Activated T-cell treated with anti-CD3 and anti-CD28 coated beads, Interleukin-2, amount 50 U/mL, for 1 hour (primary cell): ENCODE data around the gene ZNF536.

ENCODE experiments used
- DNase-seq: peaks from one replicate; pipeline ENCODE4 v3.0.0-alpha.2; 2020

ZNF536 gene

DNA sequence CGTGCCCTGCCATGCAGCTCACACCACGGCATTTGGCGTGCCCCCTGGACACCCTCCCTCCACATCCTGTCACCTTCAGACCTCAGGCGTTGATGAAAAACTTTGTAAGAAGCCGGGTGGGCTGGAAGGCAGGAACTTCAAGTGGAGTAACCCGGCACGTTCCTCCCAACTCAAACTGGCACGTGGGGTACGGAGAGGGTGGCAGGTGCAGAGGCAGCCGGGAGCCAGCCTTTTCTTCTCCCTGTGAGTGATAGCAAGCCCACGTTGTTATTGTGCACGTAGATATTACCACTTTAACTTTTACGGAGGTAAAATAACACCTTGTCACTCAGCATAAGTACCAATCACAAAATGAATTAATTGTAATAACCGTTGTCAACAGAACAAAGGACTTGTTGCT lies 198.0 kb downstream of the ZNF536 start:
- DNase-seq, result no peak

DNA sequence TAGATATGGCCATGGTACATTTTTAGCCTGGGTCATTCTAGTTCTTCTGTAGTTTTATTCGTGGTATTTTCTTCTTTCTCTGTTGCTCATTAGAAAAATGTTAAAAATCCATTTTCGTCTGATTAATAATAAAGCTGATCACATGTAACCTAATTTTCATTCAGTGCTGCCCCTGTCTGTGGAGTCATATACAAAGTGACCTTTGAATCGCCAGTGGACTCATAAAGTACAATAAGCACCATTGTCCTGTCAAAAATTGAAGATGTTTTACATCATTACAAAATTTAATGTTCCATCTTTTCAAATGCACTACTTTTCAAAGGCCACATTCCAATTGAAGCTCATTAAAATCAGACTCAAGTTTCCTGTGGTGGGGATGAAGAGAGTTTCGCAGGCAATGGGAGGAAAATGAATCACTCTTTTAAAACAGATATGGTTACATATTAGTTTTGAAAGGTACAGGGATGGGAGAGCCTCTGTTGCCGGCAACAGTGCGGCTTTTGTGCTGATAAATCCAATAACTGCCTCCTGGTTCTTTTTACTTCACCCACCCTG lies 205.4 kb downstream of the ZNF536 start:
- DNase-seq, result no peak

DNA sequence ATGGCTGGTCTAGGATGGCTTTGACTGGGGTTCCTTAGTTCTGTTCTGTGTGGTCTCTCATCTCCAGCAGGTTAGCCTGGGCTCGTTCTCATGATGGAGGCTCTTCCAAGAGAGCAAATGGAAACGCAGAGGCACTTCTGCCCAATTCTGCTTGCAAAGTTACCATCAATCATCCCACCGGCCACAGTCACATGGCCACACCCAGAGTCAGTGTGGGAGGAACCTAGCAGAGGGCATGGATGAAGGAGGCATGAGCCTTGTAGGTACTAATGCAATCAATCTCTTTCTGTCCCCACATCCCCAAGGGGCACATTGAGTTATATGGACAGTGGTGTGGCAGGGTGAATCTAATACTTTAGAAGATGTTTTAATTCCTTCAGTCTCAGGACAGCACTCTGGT lies 207.2 kb downstream of the ZNF536 start:
- no peak for DNase-seq

DNA sequence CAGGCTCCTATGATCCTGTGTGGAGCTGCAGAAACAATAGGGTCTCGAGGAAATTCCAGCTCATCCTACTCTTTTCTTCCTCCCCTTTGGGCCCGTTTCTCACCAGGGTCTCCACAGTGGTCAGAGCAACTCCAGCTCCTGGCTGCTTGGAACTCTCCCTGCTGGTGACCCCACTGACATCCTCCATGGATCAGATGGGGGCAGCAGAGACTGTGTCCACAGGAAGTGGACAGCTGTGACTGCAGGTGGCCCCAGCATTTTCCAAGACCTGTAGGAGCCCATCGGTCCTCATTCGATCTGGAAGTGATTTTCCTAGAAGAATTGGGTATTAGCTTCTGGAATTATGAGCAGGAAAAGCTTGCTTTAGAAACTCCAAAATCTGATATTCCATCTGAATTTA lies 208.5 kb downstream of the ZNF536 start:
- no peak for DNase-seq

DNA sequence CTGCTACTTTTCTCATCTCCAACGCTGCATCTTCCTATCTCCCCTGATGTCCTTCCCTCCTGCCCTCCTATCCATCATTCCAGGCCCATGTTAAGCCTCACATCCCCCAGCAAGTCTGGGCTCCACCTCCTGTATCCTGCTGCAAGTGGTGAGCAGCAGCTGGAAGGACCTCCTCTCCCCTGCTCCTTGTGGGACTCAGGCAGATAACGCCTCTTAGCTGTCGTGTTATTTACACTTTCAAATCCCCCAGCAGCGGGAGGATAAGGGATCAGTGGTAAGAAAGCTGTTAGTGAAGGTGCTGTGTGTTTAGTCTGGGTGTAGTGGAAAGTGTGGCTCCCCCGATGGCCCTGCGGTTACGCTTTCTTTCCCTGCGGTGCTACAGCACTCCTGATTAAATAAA lies 211.9 kb downstream of the ZNF536 start:
- DNase-seq, result no peak

DNA sequence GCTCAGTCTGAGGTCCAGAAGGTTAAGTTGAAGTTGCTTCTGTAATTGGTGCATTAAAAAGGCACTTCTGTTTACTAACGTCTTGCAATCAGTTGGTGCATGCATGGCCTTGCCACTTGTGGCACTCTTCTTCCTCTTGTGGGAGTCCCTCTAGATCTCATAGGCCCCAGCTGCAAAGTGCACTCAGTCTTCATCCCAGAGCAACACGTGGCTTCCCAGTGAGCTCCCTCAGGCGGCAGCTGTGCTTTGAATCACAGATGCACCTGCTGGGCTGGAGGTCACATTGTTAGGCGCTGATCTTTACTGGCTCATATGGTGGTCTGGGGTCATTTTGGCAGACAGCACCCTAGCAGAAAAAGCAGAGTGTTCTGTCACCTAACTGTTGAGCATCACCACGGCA lies 215.7 kb downstream of the ZNF536 start:
- no peak for DNase-seq

DNA sequence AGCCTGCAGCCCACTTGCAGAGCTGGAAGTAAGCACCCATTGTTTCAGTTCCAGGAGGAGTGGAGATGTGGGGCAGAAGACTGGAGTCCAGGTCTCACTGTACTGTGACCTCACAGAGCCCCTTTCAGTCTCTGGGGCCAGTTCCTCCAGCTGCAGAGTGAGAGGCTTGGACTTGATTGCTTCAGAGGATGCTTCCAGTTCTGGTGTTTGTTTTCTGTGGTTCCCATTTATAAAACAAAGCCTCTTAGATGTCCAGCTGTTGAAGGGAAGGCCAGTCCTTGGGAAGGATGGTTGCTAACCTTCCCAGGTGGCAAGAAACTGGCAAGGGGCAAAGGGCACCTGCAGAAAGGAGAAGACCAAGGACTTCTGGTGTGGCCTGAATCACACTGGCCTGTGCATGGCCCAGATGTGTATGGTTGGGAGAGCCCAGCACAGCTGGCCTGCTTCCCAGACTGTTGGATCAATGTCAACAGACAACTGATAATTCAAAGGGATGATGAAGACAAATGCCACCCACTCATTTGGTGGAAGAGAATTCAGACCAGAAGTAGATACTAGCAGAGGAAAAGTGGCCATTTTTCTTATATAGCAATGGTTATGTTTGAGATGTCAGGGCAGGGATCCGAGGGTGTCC lies 218.5 kb downstream of the ZNF536 start:
- DNase-seq, result no peak

DNA sequence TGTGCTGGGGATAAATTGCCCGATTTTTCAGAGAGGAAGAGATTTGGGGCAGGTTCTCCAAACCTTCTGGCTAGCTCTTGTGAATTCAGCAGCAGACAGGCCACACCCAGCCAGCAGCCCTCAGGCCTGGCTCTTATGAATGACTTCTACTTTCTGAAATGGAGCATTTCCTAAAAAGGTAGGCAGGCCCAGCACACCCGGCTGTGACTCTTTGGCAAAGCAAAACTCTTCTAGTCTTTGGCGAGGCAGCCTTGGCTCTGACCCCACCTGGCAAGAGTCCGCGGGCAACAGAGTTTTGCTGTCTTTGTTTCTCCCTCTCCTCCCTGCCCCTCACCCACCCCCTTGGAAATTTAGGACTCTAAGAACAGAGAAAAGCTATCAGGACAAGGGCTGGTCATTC lies 221.2 kb downstream of the ZNF536 start:
- no peak for DNase-seq

DNA sequence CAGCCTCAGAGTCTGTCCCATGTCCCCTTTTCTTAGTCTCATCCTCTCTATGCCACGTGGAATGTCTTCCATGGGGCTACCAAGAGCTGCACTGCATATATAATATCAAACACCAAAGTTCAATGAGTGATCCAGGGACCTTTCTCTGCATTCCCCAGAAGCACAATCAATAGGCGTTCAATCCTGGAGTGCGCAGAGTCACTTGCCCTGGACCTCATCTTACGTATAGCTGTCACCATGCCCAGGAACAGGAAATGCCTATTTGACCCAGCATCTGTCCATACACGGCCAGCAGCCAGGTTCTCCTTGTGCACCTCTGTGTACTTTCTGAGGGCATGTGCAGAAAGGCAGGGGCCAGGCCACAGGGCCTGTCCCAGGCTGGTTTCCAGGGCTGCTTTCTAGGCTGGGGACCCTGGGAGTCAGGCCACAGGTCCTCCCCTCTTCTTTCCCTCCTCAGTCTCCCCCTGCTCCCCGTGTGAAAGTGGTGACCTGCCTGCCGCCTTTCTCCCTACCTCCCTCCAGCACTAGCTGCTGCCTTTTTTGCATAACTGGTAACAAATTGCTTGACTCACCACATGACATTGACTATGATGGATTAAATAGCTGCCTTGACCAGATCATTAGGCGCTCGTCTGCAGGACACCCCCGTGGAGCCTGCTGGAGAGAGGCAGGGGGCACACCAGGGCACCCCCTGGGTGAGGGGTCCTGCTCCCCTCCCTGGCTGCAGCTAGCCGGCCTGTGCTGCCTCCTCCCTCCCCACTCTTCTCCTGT lies 222.0 kb downstream of the ZNF536 start:
- no peak for DNase-seq

DNA sequence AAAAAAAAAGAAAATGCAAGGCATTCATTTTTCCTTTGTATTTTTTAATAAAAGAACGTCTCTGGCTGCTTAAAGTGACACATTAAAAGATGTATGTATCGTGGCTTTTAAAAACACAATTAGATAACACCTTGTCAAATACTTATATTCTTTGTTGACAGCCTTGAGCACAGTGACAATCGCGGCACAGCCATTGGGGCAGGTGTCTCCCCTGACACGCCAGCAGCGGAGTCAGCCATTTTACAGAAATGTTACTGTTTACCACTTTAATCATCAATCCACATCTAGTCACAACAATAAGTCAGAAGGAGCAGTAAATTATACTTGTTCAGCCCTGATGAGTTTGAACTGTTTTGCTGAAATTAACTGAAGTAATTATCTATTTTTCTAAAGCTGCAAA lies 224.1 kb downstream of the ZNF536 start:
- DNase-seq, result no peak

DNA sequence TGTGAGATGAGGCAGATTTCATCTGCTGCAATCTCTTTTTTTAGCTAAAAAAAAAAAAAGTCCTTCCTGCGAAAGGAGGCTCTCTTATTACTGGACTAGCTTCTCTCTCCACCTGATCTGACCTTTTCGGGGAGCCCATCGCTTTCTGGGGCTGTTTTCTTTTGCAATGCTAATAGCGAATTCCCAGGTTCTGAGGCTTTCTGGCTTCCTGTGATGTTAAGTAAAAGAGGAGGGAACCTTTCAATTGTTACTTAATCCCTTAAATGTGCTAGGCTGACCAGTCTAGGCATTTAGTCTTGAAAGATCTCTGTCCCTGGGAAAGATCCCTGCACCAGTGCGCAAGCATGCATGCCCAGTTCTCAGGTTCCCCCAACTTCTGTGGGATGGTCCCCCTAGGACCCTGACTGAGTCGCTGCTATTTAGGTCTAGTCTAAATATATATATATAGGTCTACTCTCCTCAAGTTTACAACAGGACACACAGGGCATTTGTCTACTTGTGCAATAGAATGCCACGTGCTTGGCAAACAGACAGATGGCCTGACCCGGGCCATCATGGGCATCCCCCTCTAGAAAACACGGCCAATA lies 224.7 kb downstream of the ZNF536 start:
- no peak for DNase-seq

DNA sequence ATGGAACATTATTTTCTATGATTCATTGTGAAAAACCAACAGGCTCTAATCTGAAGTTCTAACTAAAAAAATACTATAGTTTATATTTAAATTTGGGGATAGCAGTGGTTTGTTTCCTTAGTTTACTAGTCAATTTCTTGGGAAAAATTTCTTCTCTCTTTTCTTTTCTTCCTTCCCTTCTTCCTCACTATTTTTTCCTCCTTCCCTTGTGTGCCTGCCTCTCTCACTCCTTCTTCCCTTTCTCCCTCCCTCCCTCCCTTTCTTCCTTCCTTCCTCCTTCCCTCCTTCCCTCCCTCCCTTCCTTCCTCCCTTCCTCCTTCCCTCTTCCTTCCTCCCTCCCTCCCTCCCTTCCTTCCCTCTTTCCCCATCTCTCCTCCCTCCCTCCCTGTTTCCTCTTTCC lies 226.5 kb downstream of the ZNF536 start:
- DNase-seq, result no peak

DNA sequence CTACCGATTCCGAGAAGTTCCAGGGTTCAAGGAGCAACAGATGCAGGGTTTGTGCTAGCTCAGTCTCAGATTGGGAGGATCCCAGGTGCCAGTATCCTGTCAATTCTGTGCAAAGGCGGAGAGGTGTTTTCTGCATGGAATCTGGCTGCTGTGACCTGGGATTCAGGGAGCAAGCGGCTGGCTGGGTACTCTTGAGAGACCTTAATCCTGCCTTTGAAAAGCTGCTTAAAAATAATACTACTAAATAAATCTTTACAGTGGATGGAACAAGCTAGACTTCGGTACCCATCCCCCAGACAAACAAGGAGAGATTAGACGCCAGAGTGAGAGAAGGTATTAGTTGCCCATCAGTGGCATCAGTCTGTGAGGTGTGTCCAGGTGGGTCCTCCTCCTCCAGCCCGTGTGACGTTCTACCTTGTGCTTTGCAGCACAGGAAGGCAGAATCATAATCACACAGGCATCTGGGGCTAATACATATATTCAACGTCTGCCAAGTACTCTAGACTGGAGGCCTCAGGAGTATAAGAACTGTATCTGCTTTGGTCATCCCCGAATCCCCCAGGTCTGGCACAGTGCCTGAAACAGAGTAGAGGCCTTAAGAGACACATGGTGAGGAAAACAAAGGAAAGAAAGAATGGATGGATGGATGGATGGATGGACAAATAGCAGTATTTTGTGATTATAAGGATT lies 230.6 kb downstream of the ZNF536 start:
- no peak for DNase-seq

DNA sequence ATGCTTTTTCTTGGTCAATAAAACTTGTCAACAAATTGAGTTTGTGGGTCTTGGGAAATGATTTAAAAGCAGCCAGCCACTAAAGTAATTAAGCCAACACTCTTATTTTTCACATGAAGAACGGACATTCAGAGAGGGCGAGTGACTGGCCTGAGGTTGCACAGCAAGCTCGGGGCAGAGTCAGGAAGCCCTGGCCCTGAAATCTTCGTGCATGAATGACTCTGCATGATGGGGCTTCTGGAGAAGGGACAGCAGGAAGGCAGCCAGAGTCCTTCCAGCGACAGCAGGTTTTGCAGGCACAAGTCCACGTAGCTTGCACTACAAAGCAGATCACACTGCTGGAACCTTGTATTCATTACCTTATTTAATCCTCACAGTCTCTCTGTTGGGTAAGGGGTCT lies 232.5 kb downstream of the ZNF536 start:
- no peak for DNase-seq

DNA sequence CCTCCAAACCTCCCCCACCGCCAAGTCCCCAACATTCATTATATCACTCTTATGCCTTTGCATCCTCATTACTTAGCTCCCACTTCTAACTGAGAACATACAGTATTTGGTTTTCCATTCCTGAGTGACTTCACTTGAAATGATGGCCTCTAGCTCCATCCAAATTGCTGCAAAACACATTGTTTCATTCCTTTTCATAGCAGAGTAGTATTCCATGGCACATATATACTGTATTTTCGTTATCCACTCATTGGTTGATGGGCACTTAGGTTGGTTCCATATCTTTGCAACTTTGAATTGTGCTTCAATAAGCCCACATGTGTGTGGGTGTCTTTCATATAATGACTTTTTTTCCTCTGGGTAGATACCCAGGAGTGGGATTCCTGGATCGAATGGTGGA lies 233.1 kb downstream of the ZNF536 start:
- no peak for DNase-seq

DNA sequence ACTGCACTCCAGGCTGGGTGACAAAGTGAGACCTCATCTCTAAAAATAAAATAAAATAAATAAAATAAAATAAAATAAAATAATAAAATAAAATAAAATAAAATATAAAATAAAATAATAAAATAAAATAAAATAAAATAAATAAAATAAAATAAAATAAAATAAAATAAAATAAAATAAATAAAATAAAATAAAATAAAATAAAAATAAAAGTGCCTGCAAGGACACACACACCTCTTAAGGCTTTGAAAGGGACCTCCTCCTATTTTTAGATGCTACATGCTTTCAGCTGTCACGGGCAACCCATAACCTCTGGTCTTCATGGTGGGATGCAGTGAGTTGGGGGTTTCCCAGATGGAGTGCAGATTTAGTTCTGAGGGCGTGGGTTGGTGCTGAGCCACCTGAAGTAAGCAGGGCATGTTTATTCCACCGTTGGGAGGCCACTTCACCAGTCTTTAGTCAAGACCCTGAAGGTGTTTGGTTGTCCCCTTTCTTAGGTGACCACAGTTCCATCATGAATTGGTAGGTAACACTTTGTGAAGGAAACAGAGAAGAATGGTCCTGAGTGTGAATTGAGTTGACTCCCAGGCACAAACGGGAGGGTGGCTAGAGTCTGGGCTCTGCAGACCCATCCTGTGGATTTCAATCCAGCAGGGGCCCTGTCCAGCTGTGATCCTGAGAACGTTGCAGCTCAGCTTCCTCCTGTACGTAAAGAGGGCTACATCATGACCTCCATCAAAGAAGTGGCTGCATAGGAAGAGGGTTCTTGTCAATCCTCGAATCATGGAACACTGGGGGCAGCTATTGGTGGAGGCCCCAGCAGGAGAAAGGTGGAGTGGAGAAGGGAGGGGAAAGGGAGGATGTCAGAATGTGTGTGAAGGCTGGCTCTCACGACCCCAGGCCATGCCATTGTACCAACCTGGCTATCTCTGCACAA lies 234.2 kb downstream of the ZNF536 start:
- DNase-seq, result no peak
